ENCODE measurements around the gene AKT1.

AKT1 gene

DNA sequence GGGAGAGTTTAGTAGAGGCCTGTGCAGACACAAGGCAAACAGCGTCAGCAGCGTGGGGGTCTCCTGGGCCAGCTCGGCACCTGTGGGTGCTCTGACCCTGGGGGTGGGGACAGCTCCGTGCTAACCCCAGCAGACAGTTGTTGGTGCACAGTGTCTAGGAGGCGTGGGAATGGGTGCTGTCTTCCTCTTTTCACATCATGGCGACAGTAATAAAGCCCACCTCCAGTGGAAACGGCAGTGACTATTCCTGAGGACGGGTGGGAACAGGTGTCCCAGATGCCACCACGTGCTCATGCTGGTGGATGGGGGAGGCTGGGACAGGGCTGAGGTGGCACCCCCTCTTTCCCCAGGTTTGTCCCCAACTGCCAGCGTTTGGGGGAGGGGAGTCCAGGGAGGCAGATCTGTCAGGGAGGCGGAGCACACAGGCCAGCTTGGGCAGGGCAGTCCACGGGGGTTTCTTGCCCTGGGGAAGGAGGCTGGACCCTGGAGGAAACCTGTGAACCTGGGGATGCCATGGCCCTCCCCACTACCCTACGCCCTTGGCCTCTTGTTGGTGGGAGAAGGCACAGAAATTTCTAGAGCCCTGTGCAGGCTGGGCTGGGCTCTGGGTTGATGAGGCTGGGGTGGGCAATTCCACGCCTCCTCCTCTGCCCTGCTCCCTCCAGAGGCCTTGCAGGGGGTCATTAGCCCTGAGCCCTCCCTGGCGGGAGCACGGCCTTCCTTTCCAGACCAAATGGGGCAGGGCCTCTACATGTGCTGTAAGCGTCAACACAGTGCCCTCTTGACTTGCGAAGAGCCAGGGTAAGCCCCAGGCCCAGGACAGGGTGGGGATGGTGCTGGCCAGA, 9.2 kb upstream of the AKT1 start:
- no peak overlapping the region for H3K9ac ChIP-seq (ENCODE audit: low read length)
- peaks cover 11% of the 10 kb centered on the region for H3K27me3 ChIP-seq (ENCODE audit: low read depth, low read length)
- no peak overlapping the region for H3K4me2 ChIP-seq (ENCODE audit: low read length)
- H4K20me1 ChIP-seq (ENCODE audit: insufficient read depth, low read length), result no peaks in the 10 kb centered on the region
- no peaks in the 10 kb centered on the region for H3K36me3 ChIP-seq (replicated peaks; ENCODE audit: low read depth, low read length)
- no peaks in the 10 kb centered on the region for H3K9me3 ChIP-seq (ENCODE audit: insufficient read depth, low read length)
- H3K4me3 ChIP-seq (ENCODE audit: low read length), result no peak overlapping the region
- TF ChIP-seq EZH2phosphoT487 (IDR thresholded peaks at IDR 0.05; ENCODE audit: low read depth), result no peak
- TF ChIP-seq, protein P1, sequence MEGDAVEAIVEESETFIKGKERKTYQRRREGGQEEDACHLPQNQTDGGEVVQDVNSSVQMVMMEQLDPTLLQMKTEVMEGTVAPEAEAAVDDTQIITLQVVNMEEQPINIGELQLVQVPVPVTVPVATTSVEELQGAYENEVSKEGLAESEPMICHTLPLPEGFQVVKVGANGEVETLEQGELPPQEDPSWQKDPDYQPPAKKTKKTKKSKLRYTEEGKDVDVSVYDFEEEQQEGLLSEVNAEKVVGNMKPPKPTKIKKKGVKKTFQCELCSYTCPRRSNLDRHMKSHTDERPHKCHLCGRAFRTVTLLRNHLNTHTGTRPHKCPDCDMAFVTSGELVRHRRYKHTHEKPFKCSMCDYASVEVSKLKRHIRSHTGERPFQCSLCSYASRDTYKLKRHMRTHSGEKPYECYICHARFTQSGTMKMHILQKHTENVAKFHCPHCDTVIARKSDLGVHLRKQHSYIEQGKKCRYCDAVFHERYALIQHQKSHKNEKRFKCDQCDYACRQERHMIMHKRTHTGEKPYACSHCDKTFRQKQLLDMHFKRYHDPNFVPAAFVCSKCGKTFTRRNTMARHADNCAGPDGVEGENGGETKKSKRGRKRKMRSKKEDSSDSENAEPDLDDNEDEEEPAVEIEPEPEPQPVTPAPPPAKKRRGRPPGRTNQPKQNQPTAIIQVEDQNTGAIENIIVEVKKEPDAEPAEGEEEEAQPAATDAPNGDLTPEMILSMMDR (IDR thresholded peaks at IDR 0.05; ENCODE audit: low read depth, low read length), result no peak
- no peak overlapping the region for H2AFZ ChIP-seq (ENCODE audit: low read depth, low read length)
- H3K27ac ChIP-seq (ENCODE audit: low read length), result no peak overlapping the region
- H3K79me2 ChIP-seq (ENCODE audit: low read length), result no peaks in the 10 kb centered on the region
- peaks cover 13% of the 10 kb centered on the region for H3K4me1 ChIP-seq (ENCODE audit: low read length)

DNA sequence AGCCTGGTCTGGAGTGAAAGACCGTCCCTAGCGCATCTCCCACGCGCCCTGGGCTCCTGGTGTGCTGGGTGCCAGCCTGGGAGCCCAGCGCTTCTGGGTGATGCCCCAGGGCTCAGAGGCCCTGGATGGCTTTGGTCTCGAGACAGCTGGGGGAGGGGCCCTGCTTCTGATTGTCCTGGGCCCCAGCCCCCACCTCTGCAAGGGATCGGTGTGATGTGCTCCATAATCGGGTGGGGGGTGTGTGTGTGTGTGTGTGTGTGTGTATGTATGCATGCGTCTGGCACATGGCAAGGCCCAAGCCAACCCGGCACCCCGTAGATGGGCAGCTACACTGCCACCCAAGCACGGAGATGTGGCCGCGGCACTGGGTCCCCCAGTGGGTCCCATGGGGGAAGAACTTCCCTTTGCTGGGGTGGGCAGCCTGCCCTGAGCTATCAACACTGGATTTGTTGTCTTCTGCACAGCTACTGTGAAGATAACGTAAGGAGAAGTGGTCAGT, 8.4 kb upstream of the AKT1 start:
- peaks cover 14% of the 10 kb centered on the region for H3K4me1 ChIP-seq (ENCODE audit: low read length)

DNA sequence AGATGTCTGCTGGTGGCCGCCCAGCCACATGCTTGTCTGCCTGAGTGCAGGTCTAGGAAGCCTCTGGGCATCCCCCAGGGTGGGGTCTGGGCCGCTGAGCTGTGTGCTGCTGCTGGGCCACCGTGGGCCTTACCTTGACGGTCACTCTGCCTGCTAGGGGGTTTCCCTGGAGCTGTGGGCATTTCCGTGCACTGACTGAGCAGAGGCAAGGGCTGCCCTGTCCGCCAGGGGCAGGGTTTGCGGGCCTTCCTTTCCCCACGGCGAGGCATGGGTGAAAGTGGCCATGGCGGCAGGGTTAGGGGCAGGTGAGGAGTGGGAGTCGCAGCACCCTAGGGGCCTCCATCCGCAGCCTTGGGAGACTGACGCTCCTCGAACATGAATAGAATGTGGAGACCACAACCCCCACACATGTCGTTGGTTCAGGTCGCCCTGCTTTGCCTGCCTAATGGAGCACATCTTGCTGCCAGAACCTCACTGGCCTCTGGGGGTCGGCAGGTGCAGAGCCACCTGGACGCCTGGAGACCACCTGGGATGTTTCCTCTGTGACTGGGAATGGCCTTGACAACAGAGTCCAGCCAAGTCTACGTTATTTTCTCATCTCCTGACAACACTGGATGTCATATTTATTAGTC, 7.8 kb upstream of the AKT1 start:
- H3K36me3 ChIP-seq (replicated peaks; ENCODE audit: low read depth, low read length), result no peaks in the 10 kb centered on the region
- no peak overlapping the region for H3K9ac ChIP-seq (ENCODE audit: low read length)
- H3K4me2 ChIP-seq (ENCODE audit: low read length), result no peak overlapping the region
- H4K20me1 ChIP-seq (ENCODE audit: insufficient read depth, low read length), result no peaks in the 10 kb centered on the region
- H3K9me3 ChIP-seq (ENCODE audit: insufficient read depth, low read length), result no peaks in the 10 kb centered on the region
- H3K27me3 ChIP-seq (ENCODE audit: low read depth, low read length), result peaks cover 24% of the 10 kb centered on the region
- no peak for TF ChIP-seq EZH2phosphoT487 (IDR thresholded peaks at IDR 0.05; ENCODE audit: low read depth)
- TF ChIP-seq, protein P1 (IDR thresholded peaks at IDR 0.05; ENCODE audit: low read depth, low read length), result no peak
- H3K4me3 ChIP-seq (ENCODE audit: low read length), result no peak overlapping the region
- H2AFZ ChIP-seq (ENCODE audit: low read depth, low read length), result no peak overlapping the region
- H3K4me1 ChIP-seq (ENCODE audit: low read length), result peaks cover 14% of the 10 kb centered on the region
- no peaks in the 10 kb centered on the region for H3K79me2 ChIP-seq (ENCODE audit: low read length)
- H3K27ac ChIP-seq (ENCODE audit: low read length), result no peak overlapping the region

More for the DNA sequence above, 8.4 kb upstream of the AKT1 start:
- H3K9me3 ChIP-seq (ENCODE audit: insufficient read depth, low read length), result no peaks in the 10 kb centered on the region
- H3K27me3 ChIP-seq (ENCODE audit: low read depth, low read length), result peaks cover 18% of the 10 kb centered on the region
- H3K4me3 ChIP-seq (ENCODE audit: low read length), result no peak overlapping the region
- TF ChIP-seq, protein P1 (IDR thresholded peaks at IDR 0.05; ENCODE audit: low read depth, low read length), result no peak
- TF ChIP-seq EZH2phosphoT487 (IDR thresholded peaks at IDR 0.05; ENCODE audit: low read depth), result no peak
- no peak overlapping the region for H3K4me2 ChIP-seq (ENCODE audit: low read length)
- H4K20me1 ChIP-seq (ENCODE audit: insufficient read depth, low read length), result no peaks in the 10 kb centered on the region
- no peak overlapping the region for H3K27ac ChIP-seq (ENCODE audit: low read length)
- H3K79me2 ChIP-seq (ENCODE audit: low read length), result no peaks in the 10 kb centered on the region
- no peak overlapping the region for H2AFZ ChIP-seq (ENCODE audit: low read depth, low read length)
- H3K9ac ChIP-seq (ENCODE audit: low read length), result no peak overlapping the region
- H3K36me3 ChIP-seq (replicated peaks; ENCODE audit: low read depth, low read length), result no peaks in the 10 kb centered on the region

Data from OCI-LY3 (cell line).